ENCODE data around the gene BABAM2.

- no peak for TF ChIP-seq CTCF (conservative IDR thresholded peaks at IDR 0.05; ENCODE audit: low read depth in 2 of 2)
- no peak for TF ChIP-seq EZH2 (IDR thresholded peaks at IDR 0.05; ENCODE audit: low read depth, unreplicated experiment)
- TF ChIP-seq REST (IDR thresholded peaks at IDR 0.05; ENCODE audit: unreplicated experiment): no peak
- no peak for TF ChIP-seq POLR2AphosphoS5 (IDR thresholded peaks at IDR 0.05; ENCODE audit: low read depth)
Measured at GRCh38 chr2:28276807-28277206, 386.3 kb downstream of the BABAM2 start.
